ENCODE results near the gene PAPPA2.

The PAPPA2 gene

GRCh38 chr1:176735201-176735600 lies 272.2 kb downstream of the PAPPA2 start:
- no peaks in the 10 kb centered on the region for H3K79me2 ChIP-seq (ENCODE audit: insufficient read depth, low read length)
- no peaks in the 10 kb centered on the region for H3K36me3 ChIP-seq (ENCODE audit: insufficient read depth, low read length)
- H3K27me3 ChIP-seq (ENCODE audit: insufficient read depth, low read length): no peaks in the 10 kb centered on the region
- H3K9me2 ChIP-seq (ENCODE audit: low read depth, low read length): no peaks in the 10 kb centered on the region
- no peak overlapping the region for H3K4me2 ChIP-seq (ENCODE audit: low read length)
- H4K20me1 ChIP-seq (ENCODE audit: insufficient read depth, low read length): no peaks in the 10 kb centered on the region
- no peak overlapping the region for H3K9ac ChIP-seq (ENCODE audit: low read length)
- no peak overlapping the region for H3K27ac ChIP-seq (ENCODE audit: low read depth, low read length, poor library complexity, severe bottlenecking)
- TF ChIP-seq CTCF (IDR thresholded peaks at IDR 0.05; ENCODE audit: low read length) (no peak), EZH2 (IDR thresholded peaks at IDR 0.05; ENCODE audit: borderline replicate concordance, low read length) (no peak)
- H3K4me1 ChIP-seq (ENCODE audit: insufficient read depth, low read length, severe bottlenecking): no peaks in the 10 kb centered on the region
- H3F3A ChIP-seq (ENCODE audit: insufficient read depth, low read length): no peaks in the 10 kb centered on the region
- H2AFZ ChIP-seq (ENCODE audit: low read length): no peak overlapping the region
- no peak overlapping the region for H3K4me3 ChIP-seq (ENCODE audit: low read depth, low read length, poor library complexity, severe bottlenecking)
- H3K9me3 ChIP-seq (ENCODE audit: low read length): no peaks in the 10 kb centered on the region

- Histone ChIP-seq H3K9me3 (ENCODE audit: low read length) (no peaks in the 10 kb centered on the region), H3K27me3 (ENCODE audit: insufficient read depth, low read length) (no peaks in the 10 kb centered on the region), H3K9me2 (ENCODE audit: low read depth, low read length) (no peaks in the 10 kb centered on the region), H3K4me2 (ENCODE audit: low read length) (no peak overlapping the region), H3K4me1 (ENCODE audit: insufficient read depth, low read length, severe bottlenecking) (no peaks in the 10 kb centered on the region), H3K4me3 (ENCODE audit: low read depth, low read length, poor library complexity, severe bottlenecking) (no peak overlapping the region), H3F3A (ENCODE audit: insufficient read depth, low read length) (no peaks in the 10 kb centered on the region), H3K9ac (ENCODE audit: low read length) (no peak overlapping the region), H3K79me2 (ENCODE audit: insufficient read depth, low read length) (no peaks in the 10 kb centered on the region), H3K27ac (ENCODE audit: low read depth, low read length, poor library complexity, severe bottlenecking) (no peak overlapping the region), H4K20me1 (ENCODE audit: insufficient read depth, low read length) (no peaks in the 10 kb centered on the region), H2AFZ (ENCODE audit: low read length) (no peak overlapping the region), H3K36me3 (ENCODE audit: insufficient read depth, low read length) (no peaks in the 10 kb centered on the region)
- TF ChIP-seq EZH2 (IDR thresholded peaks at IDR 0.05; ENCODE audit: borderline replicate concordance, low read length): no peak
- TF ChIP-seq CTCF (IDR thresholded peaks at IDR 0.05; ENCODE audit: low read length): no peak
Measured at GRCh38 chr1:176736015-176736414, 273.0 kb downstream of the PAPPA2 start.

- no peak overlapping the region for H2AFZ ChIP-seq (ENCODE audit: low read length)
- H3K4me1 ChIP-seq (ENCODE audit: insufficient read depth, low read length, severe bottlenecking): no peaks in the 10 kb centered on the region
- TF ChIP-seq EZH2 (IDR thresholded peaks at IDR 0.05; ENCODE audit: borderline replicate concordance, low read length) (no peak), CTCF (IDR thresholded peaks at IDR 0.05; ENCODE audit: low read length) (no peak)
- no peaks in the 10 kb centered on the region for H3F3A ChIP-seq (ENCODE audit: insufficient read depth, low read length)
- no peak overlapping the region for H3K27ac ChIP-seq (ENCODE audit: low read depth, low read length, poor library complexity, severe bottlenecking)
- no peaks in the 10 kb centered on the region for H3K36me3 ChIP-seq (ENCODE audit: insufficient read depth, low read length)
- no peak overlapping the region for H3K9ac ChIP-seq (ENCODE audit: low read length)
- no peaks in the 10 kb centered on the region for H3K27me3 ChIP-seq (ENCODE audit: insufficient read depth, low read length)
- H3K4me3 ChIP-seq (ENCODE audit: low read depth, low read length, poor library complexity, severe bottlenecking): no peak overlapping the region
- no peaks in the 10 kb centered on the region for H3K9me2 ChIP-seq (ENCODE audit: low read depth, low read length)
- no peaks in the 10 kb centered on the region for H3K9me3 ChIP-seq (ENCODE audit: low read length)
- H3K4me2 ChIP-seq (ENCODE audit: low read length): no peak overlapping the region
- no peaks in the 10 kb centered on the region for H3K79me2 ChIP-seq (ENCODE audit: insufficient read depth, low read length)
- no peaks in the 10 kb centered on the region for H4K20me1 ChIP-seq (ENCODE audit: insufficient read depth, low read length)
Measured at GRCh38 chr1:176741181-176741580, 278.2 kb downstream of the PAPPA2 start.
